ENCODE data around the gene PGC.

DNA sequence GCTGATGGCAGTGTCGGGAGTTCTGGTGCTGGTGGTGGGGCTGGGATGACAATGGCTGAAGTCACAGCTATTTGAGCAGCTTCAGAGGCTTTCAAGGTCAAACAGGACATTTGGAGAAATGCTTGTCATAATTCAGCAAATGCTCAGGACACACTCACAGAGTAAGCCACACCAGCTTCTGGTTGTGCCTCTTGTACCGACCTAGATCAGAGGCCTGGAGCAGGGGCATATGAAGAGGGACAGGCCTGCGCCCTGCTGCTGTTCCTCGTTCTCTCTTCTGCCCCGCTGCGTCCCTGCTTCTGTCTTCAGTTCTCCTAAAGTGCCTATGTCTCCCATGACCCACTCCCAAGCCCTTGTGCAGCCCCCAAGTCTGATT, 893 bp upstream of the PGC start:
- TF ChIP-seq CTCF (IDR thresholded peaks at IDR 0.05; ENCODE audit: low read depth, low read length) (no peak), POLR2A (IDR thresholded peaks at IDR 0.05; ENCODE audit: extremely low read depth, insufficient read length) (no peak), MYC (IDR thresholded peaks at IDR 0.05; ENCODE audit: low read depth, low read length) (no peak)
